ENCODE data around the gene DEGS2. TPM values are rescaled to one million over a fixed set of nuclear protein-coding genes. Genes with fewer than 3 reads are reported as not detected.
A peak's percentile ranks its signal among the peaks of the same experiment; 100 is the strongest.
"Not testable (repeated sequence)": the region's sequence is repeated elsewhere in the genome, so short reads cannot be mapped to it uniquely, and the experiment has no call there.

The DEGS2 gene
- total RNA-seq (2021; ENCODE audit: unreplicated experiment) (1.8 TPM), Bru-seq, nascent RNA (percentile 32 among the genes with signal in this experiment), BruChase-seq, experiment 1, labeled RNA remaining after a 6-hour chase (percentile 31 among the genes with signal in this experiment), BruChase-seq, experiment 2, labeled RNA remaining after a 2-hour chase (percentile 36 among the genes with signal in this experiment)
- polyA plus RNA-seq (2012) = 2.3 and 4.6 TPM in 2 replicates
- long read RNA-seq, full-length matches to known transcripts = 1 of 3 reads
- long read RNA-seq, partial matches to known transcripts = 1 of 3 reads
- long read RNA-seq, other reads (novel, unspliced or antisense) = 1 of 3 reads

- TF ChIP-seq SRF (IDR thresholded peaks at IDR 0.05; ENCODE audit: low read depth) = no peak
- TF ChIP-seq JUND (IDR thresholded peaks at IDR 0.05) = no peak
- no peak for TF ChIP-seq CEBPB (IDR thresholded peaks at IDR 0.05; ENCODE audit: low read depth)
- TF ChIP-seq CTCF (IDR thresholded peaks at IDR 0.05 in 2 of 3, conservative IDR thresholded peaks at IDR 0.05 in 1 of 3; ENCODE audit: borderline replicate concordance in 1 of 3, insufficient read depth in 1 of 3, low read depth in 2 of 3, low read length in 2 of 3) = no peak
- 0 out of 2 replicates have a peak, but pooled peaks have one; percentile 25 for TF ChIP-seq EGR1 (IDR thresholded peaks at IDR 0.05; ENCODE audit: low read depth)
- no peak for TF ChIP-seq POLR2AphosphoS5 (IDR thresholded peaks at IDR 0.05; ENCODE audit: low read depth, low read length)
- TF ChIP-seq YY1 (IDR thresholded peaks at IDR 0.05; ENCODE audit: extremely low read depth, insufficient replicate concordance, low read depth, low read length) = no peak
- TF ChIP-seq POLR2A (IDR thresholded peaks at IDR 0.05; ENCODE audit: borderline replicate concordance, extremely low read depth, insufficient read depth, insufficient read length) = no peak
- no peak for TF ChIP-seq ELF1 (IDR thresholded peaks at IDR 0.05; ENCODE audit: borderline replicate concordance, low read depth)
- no peaks in the 10 kb centered on the region for H3K27me3 ChIP-seq (ENCODE audit: insufficient read depth, low read length)
- BruUV-seq (replicated peaks) = no TSS peak
- RAD21 ChIA-PET (ENCODE audit: low non-redundant PET in 1 of 2, low total read pairs in 2 of 2, uncharacterized antibody in 2 of 2, unreplicated experiment in 2 of 2) = no interaction called here
- no peak within 1 kb of the TSS for H2AFZ ChIP-seq (ENCODE audit: low read depth, low read length, poor library complexity, severe bottlenecking)
- no peaks in the 10 kb centered on the region for H3K9me2 ChIP-seq (ENCODE audit: insufficient read depth)
- no peak within 1 kb of the TSS for H3K9ac ChIP-seq (ENCODE audit: low read length)
- peak within 1 kb of the TSS; percentile 36 to 53 for H3K4me3 ChIP-seq (replicated peaks in 1 of 2; ENCODE audit: low read depth in 1 of 2, low read length in 2 of 2)
- peaks cover 7 to 9% of the 10 kb centered on the region in 2 experiments; a peak in 2 of 4 replicates for H3K9me3 ChIP-seq (ENCODE audit: control insufficient read depth in 1 of 2, insufficient read depth in 1 of 2, low read depth in 1 of 2, low read length in 2 of 2)
- peak within 1 kb of the TSS; percentile 70 for H3K4me2 ChIP-seq (ENCODE audit: low read length)
- DNase-seq (ENCODE audit: low read depth, low spot score) (no peak), ATAC-seq (peak; percentile 85)
- intact Hi-C loops (cut with micrococcal nuclease) = no loop called here
- CTCF ChIA-PET = interaction anchor here (1.7 kb wide), 1 partner anchor 34 kb away, joined by 4 read pairs; no protein-coding TSS in a partner anchor
- no peaks in the 10 kb centered on the region for H3K36me3 ChIP-seq (ENCODE audit: control insufficient read depth in 1 of 2, insufficient read depth in 2 of 2, low read length in 2 of 2)
- POLR2A ChIA-PET = interaction anchor here (0.7 kb wide), 1 partner anchor 35 kb away, joined by 5 read pairs; no protein-coding TSS in a partner anchor
- H3K4me1 ChIP-seq (ENCODE audit: control insufficient read depth in 1 of 2, insufficient read depth in 2 of 2, low read length in 2 of 2) = no peaks in the 10 kb centered on the region; a peak in 1 of 4 replicates
- H3K27ac ChIP-seq (ENCODE audit: low read depth, low read length) = no peak within 1 kb of the TSS
- no peaks in the 10 kb centered on the region for H4K20me1 ChIP-seq (ENCODE audit: insufficient read depth)
- no peaks in the 10 kb centered on the region for H3K79me2 ChIP-seq (ENCODE audit: insufficient read depth, low read length)
Measured at GRCh38 chr14:100159094-100159864, at the start of gene DEGS2. Gene DEGS2, minus strand, starts transcription at chr14:100159645. Its CDS starts 58 bp downstream, at chr14:100159587.

- ATAC-seq; H4K20me1 ChIP-seq (ENCODE audit: insufficient read depth); H2AFZ ChIP-seq (ENCODE audit: low read depth, low read length, poor library complexity, severe bottlenecking); DNase-seq (ENCODE audit: low read depth, low spot score); H3K27ac ChIP-seq (ENCODE audit: low read depth, low read length); intact Hi-C loops (cut with micrococcal nuclease); H3K9ac ChIP-seq (ENCODE audit: low read length); H3K27me3 ChIP-seq (ENCODE audit: insufficient read depth, low read length); H3K9me2 ChIP-seq (ENCODE audit: insufficient read depth); H3K79me2 ChIP-seq (ENCODE audit: insufficient read depth, low read length); H3K4me2 ChIP-seq (ENCODE audit: low read length); H3K4me3 ChIP-seq (replicated peaks in 1 of 2; ENCODE audit: low read depth in 1 of 2, low read length in 2 of 2); H3K9me3 ChIP-seq (ENCODE audit: control insufficient read depth in 1 of 2, insufficient read depth in 1 of 2, low read depth in 1 of 2, low read length in 2 of 2); POLR2A ChIA-PET; BruUV-seq (replicated peaks); RAD21 ChIA-PET (ENCODE audit: low non-redundant PET in 1 of 2, low total read pairs in 2 of 2, uncharacterized antibody in 2 of 2, unreplicated experiment in 2 of 2); H3K36me3 ChIP-seq (ENCODE audit: control insufficient read depth in 1 of 2, insufficient read depth in 2 of 2, low read length in 2 of 2): not testable (repeated sequence)
- H3K4me1 ChIP-seq (ENCODE audit: control insufficient read depth in 1 of 2, insufficient read depth in 2 of 2, low read length in 2 of 2) = peaks cover 21 to 27% of the 10 kb centered on the region in 2 experiments
- CTCF ChIA-PET = interaction anchor here (1.9 kb wide), 1 partner anchor 15 kb away, joined by 6 read pairs; no protein-coding TSS in a partner anchor
Measured at GRCh38 chr14:100208136-100208535, 48.7 kb upstream of the DEGS2 start.

GRCh38 chr14:100207588-100207987 is 48.1 kb upstream of the DEGS2 start:
- H3K9me3 ChIP-seq (ENCODE audit: control insufficient read depth in 1 of 2, insufficient read depth in 1 of 2, low read depth in 1 of 2, low read length in 2 of 2); RAD21 ChIA-PET (ENCODE audit: low non-redundant PET in 1 of 2, low total read pairs in 2 of 2, uncharacterized antibody in 2 of 2, unreplicated experiment in 2 of 2); H3K36me3 ChIP-seq (ENCODE audit: control insufficient read depth in 1 of 2, insufficient read depth in 2 of 2, low read length in 2 of 2); H3K4me2 ChIP-seq (ENCODE audit: low read length); H3K27ac ChIP-seq (ENCODE audit: low read depth, low read length); BruUV-seq (replicated peaks); DNase-seq (ENCODE audit: low read depth, low spot score); intact Hi-C loops (cut with micrococcal nuclease); H3K4me3 ChIP-seq (replicated peaks in 1 of 2; ENCODE audit: low read depth in 1 of 2, low read length in 2 of 2); H3K27me3 ChIP-seq (ENCODE audit: insufficient read depth, low read length); H2AFZ ChIP-seq (ENCODE audit: low read depth, low read length, poor library complexity, severe bottlenecking); H4K20me1 ChIP-seq (ENCODE audit: insufficient read depth); H3K79me2 ChIP-seq (ENCODE audit: insufficient read depth, low read length); H3K9me2 ChIP-seq (ENCODE audit: insufficient read depth); ATAC-seq; H3K9ac ChIP-seq (ENCODE audit: low read length): not testable (repeated sequence)
- ChIA-PET POLR2A (interaction anchor here (1.3 kb wide), 1 partner anchor 14 kb away, joined by 3 read pairs; no protein-coding TSS in a partner anchor), CTCF (interaction anchor here (1.9 kb wide), 1 partner anchor 15 kb away, joined by 6 read pairs; no protein-coding TSS in a partner anchor)
- peaks cover 18 to 25% of the 10 kb centered on the region in 2 experiments for H3K4me1 ChIP-seq (ENCODE audit: control insufficient read depth in 1 of 2, insufficient read depth in 2 of 2, low read length in 2 of 2)
